NCI-H345 (cell line): Measurements from ENCODE around the gene DMKN.

Experiments
- DNase-seq: peaks from one replicate; lab custom pipeline; 2025; lab: John Stamatoyannopoulos, UW

The DMKN gene

DNA sequence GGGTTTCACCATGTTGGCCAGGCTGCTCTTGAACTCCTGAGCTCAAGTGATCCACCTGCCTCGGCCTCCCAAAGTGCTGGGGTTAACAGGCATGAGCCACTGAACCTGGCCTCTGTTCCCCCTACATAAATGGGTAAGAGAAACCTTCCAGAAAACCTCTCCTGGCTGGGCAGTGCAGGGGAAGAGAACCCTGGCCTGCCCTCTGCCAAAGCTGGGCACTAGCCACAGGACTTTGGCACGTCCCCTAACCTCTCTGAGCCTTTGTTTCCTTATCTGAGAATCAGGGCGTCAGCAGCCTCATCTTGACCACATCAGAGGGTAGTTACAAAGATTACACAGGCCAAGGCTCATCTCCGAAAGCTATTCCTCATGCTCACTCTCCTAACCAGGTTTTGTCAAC, 12.4 kb upstream of the DMKN start:
- DNase-seq: no peak

DNA sequence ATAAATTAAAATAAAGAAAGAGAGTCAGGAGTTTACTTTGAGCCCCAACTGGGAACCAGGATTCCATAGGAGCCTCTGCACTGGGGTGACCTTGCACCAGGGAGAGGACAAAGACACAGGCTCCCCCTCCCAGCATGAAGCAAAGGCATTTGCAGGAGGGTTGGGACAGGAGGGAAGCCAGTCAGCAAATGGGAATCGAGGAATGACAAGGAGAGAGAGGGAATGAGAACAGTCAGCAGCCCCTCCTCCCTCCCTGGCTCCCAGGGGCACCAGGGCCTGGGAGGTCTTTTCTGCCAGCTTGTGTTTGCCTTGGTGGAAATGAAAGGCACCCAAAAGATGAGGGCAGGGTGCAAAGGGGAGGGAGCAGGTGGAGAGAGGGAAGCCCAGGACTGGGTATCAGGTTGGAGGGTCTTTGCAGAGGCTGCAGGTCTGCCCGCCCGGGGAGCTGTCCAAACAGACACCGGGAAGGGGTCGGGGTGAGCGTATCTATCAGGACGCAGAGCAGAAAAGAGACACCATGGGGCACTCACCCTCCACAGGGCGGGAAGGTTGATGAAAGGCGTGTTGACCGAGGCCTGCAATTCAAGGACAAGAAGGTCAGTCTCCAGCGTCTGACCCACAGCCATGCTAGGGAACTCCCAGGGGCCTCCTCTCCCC, 10.9 kb upstream of the DMKN start:
- DNase-seq: no peak

DNA sequence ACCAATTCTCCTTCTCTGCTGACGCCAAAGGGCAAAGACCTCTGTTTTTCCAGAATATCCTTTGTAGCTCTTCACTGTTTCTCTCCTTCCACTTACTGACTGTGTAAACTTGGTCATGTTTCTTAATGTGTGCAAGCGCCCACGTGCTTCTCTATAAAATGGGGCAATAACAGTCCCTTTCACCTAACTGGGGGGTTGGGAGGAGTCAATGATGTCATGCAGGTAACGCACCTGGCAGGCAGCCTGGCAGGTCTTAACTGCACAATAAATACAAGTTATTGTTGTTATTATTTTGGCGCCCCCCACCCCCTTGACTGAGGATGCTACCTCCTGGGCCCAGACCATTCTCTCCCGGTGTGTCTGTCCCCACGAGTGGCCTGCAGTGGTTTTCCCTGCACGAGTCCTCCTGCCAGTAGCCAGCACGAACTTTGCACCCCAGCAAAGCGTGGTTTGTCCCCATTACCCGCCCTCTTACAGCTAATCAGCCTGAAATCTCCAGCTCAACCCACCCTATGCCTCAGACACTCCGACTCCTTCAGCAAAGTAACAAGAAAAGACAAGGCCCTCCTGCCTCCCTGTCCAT, 9.4 kb upstream of the DMKN start:
- no peak for DNase-seq

DNA sequence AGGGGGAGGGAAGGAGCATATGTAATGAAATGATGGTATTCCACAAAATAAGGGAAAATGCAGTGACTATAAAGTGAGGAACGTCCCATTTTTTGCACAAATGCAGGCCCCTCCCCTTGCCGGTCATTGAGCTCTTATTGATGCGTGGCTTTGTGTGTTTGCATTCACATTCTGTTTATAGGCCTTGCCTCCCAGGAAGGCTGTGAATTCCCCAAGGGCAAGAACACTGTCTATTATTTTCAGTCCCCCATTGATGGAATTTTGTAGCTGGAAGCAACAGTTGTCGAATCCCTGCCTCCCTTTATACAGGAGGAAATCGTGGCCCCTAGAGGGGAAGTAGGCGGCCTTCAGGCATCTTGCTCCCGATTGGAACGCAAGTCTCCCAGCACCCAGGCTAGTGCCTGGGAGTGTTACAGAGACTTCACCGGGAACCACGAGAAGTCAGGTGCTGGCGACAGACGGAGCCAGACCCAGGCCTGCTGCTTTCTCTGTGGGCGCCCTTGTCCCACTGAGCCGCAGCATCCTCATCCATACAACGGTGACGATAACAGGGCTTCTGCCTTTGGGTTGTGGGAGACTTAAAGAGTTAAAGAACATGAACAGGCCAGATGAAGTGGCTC, 7.8 kb upstream of the DMKN start:
- peak; percentile 86 for DNase-seq

DNA sequence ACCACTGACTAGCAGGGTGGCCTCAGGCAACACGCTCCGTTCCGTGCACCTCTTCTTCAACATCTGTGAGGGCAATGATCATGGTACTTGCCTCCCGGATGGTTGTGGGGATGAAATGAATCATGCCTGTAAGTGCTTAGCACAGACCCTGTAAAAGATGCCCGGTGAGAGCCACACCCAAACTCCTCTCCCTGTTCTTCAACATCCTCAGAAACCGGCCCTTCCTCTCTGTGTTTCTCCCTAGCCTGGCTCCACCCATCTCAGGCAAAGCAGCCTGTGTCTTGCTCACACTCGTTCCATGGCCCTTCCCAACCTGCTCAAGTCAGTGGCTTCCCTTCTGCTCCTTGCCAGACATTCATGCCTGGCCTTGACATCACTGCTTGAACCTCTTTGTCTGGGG, 5.8 kb upstream of the DMKN start:
- DNase-seq: no peak

DNA sequence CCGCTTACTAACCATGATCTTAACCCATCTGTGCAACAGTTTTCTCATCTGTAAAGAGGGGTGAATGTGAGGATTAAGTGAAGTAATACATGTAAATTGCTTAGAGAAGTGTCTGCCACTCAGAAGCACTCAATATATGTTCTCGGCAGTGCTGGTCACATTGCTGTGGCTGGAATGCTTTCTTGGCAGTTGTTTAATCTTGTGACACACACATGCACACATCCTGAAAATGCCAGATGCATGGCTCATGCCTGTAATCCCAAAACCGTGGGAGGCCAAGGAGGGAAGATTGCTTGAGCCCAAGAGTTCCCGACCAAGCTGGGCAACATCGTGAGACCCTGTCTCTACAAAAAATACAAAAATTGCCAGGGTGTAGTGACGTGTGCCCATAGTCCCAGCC, 4.9 kb upstream of the DMKN start:
- DNase-seq: no peak

DNA sequence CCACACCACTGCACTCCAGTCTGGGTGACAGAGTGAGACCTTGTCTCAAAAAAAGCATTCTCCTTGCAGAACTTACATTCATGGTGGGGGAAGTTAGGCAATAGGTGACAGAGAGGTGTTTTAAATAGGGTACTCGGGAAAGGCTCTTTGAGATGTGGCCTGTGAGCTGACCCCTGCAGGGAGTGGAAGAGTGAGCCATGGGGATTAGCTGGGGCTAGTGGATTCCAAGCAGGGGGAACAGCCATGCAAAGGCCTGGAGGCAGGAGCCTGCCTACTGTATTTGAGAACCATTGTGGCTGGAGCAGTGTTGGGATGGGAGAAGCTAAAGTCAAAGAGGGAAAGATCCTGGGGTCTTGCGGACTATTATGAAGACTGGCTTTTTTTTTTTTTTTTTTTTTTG, 3.9 kb upstream of the DMKN start:
- DNase-seq: no peak

DNA sequence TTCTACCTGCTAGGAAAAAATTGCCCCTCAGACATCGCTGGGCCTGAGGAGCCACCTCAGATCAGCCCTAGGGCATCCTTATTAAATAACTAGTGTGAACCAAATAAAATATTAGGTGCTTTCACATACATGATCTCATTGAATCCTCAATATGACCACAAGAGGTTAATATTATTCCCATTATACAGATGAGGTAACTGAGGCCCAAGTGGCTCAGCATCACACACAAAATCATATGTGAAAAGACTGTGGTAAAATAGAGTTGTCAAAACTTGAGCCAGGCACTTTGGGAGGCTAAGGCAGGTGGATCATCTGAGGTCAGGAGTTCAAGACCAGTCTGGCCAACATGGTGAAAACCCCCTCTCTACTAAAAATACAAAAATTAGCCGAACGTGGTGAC, 2.9 kb upstream of the DMKN start:
- DNase-seq: no peak

DNA sequence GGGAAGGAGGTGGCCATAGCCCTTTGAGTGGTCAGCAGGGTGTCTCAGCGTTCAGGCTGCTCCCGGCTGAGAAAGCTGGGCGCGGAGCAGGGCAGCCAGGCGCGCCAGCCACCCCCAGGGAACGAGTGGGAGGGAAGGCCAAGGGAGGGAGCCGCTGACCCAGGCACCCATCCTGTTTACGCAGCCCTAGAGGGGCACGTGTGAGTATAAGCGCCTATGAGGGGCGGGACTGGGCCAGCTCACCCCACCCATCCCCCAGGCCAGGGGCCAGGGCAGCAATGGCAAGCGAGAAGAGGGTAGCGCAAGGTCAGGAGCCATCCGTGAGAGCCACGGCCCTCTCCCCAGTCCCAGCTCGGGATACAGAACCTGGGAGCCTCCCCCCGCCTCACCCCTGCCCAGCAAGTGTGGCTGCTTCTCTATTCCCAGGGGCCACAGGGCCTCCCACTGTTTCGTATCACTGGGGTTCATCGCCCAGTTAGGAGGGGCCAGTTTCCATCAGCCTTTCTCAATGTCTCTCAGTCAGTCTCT, 897 bp upstream of the DMKN start:
- no peak for DNase-seq

DNA sequence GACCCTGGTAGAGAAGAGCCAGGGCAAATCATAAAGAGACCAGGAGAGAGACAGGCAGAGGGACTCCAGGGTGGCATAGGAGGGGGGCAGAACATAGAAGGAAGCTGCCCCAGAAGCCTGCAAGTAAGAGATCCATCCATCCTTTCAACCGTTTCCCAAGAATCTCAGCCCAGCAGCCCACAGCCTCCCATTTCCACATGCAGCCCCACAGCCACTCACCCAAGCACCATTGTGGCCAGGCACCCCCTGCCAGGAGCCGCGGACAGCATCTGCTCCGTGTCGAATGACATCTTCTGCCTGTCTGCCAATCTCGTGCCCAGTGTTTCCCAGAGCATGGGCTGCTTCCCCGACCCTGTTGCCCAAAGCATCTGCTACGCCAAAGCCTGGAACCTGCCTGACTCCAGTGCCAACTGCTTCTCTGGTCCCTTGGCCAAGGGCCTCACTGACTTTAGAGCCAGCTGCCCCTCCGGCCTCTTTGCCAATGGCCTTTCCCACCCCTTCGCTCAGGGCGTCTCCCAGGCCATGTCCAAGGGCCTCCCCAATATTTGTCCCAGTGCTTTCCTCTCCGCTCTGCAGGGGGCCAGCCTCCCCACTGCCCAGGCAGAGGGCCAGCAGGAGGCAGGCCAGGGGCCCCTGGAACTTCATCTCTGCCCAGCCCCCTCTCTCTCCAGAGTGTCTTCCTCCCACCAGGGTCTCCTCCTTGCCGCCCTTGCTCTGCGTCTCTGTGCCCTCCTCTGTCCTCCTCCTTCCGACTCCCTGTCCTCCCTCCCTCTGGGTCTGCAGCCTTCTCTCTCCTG, 420 bp downstream of the DMKN start:
- DNase-seq: no peak

DNA sequence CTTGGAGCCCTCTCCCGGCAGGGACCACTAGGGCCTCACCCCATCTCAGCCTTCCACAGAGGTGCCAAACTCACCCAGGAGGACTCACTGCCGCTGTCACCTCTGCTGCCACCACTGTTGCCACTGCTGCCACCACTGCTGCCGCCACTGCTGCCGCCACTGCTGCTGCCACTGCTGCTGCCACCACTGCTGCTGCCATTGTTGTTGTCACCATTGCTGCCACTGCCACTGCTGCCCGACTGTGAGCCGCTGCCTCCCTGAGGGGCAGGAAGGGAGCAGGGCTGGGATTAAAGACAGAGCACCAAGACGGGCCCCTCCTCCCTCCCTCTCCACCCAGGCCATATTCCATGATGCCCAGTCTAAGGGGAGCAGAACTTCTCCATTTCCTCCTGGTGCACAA, 2.1 kb downstream of the DMKN start:
- no peak for DNase-seq

DNA sequence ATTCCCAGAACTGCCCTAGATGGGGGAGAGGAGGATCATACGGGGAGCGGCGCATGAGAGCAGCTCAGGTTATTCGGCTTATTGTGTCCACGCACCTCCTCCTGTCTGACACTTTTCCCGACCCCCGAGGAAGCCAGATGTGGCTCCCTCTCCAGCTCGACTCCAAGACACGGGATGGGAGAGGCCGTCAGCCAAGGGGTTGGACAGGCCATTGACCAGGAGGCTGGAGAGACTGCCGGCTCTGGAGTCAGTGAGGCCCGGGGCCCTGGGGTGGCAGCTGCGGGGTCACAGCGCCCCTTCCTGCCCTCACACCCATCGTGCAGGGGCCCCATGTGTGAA, 2.9 kb downstream of the DMKN start:
- no peak for DNase-seq

DNA sequence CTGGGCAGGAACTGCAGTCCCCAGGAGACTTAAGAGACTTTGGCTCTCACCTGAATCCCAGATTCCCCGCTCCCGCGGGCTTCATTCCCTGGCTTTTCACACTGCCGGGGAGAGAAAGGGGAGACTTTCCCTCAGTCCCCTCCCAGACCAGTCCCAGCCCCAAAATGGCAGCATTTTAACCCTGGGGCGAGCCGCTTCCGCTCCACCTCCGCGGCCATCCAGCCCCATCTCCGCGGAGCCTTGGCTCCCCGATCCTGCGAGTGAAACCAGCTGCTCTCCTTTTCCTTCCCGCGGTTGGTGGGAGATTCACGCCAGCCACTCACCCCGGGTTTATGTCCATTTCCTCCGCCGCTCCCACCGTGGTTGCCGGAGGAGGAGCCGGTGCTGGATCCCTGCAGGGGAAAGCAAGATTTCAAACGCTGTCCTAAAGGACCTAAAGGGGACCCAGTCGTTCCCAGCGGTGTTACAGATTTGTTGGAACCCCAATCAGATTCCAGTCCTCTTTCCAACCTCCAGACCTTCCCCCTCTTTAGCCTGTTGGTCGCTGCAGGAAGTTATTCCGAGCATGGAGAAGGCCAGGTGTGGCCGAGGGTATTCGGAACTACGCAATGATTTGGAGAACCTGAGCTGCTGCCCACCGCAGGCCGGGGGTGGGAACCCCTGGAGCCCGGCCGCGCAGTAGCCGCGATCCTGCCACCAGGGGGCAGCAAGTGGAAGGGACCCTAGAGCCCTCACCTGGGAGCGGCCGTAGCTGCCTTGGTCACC, 3.4 kb downstream of the DMKN start:
- peak; percentile 88 for DNase-seq

DNA sequence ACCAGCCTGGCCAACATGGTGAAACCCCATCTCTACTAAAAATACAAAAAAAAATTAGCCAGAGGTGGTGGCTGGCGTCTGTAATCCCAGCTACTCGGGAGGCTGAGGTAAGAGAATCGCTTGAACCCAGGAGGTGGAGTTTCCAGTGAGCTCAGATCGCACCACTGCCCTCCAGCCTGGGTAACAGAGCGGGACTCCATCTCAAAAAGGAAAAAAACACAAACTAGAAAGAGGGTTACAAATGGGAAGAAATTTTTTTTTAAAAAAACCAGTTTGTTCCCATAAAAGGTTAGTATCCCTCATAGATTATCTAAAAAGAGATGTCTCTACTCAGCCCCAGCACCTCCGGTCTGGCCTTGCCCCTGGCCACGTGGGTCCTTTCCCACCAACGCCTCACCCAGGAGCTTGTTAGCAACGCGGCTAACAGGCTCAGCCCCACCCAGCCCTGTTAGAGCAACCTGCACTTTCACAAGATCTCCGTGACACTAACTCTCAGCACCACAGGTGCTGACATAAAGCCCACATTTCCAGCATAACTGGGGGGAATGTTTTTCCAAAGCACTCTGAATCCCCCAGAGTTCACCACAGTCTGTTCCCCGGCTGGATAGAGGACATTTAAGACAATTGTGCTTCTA, 4.3 kb downstream of the DMKN start:
- peak; percentile 52 for DNase-seq

DNA sequence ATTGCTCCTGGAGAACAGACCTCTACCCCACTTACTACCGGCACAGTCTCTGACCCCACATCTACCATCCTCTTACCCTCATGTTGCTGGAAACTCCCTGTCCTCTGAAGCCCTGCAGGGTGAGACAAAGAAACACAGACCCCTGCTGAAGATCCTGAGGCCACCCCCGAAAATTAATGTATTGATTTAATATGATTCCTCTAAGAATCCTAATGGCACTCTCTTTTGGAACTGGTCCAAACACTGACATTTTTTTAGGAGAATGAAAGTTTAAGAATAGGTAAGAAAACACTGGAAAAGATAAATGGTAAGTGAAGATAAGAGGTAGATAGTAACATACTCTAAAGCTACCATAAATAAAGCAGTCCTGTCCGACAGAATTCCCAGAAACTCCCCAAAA, 5.3 kb downstream of the DMKN start:
- no peak for DNase-seq

DNA sequence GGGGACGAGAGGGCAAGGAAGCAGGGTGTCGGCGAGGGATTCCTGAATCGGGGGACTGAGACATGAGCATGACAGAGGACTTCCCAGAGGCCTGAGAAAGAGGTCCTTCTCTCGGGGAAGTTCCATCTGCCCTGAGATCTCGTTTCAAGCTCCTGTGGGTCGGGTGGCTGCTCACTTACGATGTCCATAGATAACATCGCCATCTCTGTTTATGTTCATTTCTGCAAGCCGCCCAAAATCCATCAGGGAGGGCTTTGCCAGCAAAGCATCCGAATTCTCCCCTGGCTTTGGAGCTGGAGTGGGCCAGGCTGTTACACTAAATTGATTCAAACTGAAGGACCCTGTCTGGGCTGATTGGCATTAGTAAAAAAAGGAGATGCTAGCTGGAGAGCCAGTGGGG, 5.9 kb downstream of the DMKN start:
- no peak for DNase-seq

DNA sequence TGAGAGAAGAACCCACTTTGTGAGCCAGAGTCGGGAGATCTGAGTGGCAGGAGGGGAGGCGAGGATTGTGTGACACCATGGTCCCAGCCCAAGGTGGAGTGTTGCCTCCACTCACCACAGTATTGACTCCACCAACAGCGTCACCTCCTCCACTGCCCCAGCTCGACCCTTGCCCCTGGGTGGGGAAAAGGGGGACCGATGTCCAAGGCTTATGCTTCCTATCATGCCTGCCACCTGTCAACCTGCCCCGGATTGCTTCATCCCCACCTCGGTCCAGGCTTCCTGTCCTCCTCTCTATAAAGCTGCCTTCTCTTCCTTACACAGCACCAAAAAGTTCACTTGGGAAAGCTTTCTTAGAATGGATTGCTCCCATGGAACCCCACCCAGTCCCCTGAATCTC, 7.4 kb downstream of the DMKN start:
- no peak for DNase-seq

DNA sequence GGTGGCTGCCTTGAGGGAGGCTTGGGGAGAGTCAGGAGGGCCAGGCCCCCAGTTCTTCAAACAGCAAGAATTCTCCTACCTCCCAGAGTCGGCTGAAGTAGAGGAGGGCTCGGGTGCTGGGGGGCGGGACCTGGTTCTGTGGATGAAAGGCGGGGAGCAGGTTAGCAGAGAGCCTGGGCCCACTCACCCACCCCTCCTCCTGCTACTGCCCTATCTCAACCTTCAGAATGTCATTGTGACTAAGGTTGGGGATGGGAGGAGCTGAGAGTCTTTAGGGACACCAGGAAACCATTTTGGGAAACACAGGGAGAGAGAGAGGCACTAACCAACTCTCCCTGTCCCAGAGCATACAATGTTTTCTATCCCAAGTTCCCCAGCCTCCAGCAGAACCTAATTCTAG, 10.7 kb downstream of the DMKN start:
- DNase-seq: no peak

DNA sequence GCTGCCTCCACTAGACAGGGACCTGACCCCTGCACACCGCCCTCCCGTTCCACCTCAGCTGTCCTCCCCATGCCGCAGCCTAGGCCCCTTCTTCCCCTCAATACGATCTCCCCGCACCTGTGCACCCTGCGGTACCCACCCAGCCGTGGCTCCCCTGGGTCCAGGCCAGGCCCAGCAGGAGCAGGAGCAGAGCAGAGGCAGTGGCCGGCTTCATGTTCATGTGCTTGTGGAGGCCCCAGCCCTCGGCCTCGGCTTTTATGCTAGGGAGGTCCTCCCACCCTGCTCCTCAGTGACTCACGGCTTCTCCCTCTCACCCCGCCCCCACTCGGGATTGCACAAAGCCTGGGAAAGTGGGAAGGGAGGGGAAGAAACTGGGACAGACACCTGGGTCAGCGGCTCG, 11.8 kb downstream of the DMKN start:
- no peak for DNase-seq

DNA sequence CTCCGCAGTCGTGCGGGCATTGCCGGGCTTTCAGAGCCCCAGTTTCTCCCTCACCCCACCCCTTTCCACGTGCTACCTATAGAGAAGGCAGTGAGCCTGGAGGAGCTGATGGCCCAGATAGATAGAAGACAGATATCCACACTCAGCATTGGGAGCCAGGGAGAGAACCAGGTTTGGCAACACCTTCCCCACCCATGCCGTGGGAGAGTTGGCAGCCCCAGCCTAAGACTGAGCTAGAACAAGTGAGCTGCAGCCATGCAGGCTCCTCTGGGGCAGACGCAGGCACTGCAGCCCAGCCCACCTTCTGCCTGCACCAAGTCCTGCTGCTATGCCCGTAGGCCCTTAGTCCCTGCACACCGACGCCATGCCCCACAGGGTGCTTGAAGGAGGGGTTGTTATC, 12.8 kb downstream of the DMKN start:
- no peak for DNase-seq

DNA sequence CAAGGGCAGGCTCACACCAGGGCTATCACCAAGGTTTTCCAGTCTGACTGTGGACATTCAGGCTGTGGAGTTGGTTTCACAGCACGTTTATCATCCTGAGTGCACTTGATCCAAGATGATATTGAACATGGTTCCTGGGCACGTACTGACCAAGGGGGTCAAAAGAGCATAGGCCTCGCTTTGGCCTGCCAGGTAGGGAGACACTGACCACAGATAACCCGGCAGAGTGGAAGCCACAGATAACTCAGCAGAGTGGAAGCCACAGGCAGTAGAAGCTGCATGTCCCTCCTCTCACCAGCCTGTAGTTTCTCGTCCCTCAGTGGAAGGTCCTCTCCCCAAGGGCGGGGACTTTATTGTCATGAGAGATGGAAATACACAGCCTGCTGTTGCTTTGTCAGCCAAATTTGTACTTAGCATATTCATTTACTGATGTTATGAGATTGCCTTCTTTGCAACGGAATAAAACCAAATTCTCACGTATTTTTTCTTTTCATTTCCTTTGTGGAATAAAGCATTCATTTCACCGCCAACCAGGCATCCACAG, 14.4 kb downstream of the DMKN start:
- DNase-seq: no peak
